Fibroblast of villous mesenchyme (primary cell): ENCODE measurements around the gene VPS16. TPM values are rescaled to one million over a fixed set of nuclear protein-coding genes. Genes with fewer than 3 reads are reported as not detected.

Experiments used
- DNase-seq: peaks from one replicate; pipeline ENCODE4 v3.0.0-alpha.2; 2010; ENCODE audit warnings: low read depth
- H3K4me3 ChIP-seq: 2 replicates; pipeline ENCODE4 v1.5.1; 2011; ENCODE audit warnings: low read depth, mild to moderate bottlenecking, low read length
- total RNA-seq: library from RNA; depleted of rRNA; stranded (reverse); fragments of >200 nt; gene quantifications from 2 replicates; pipeline ENCODE4 v1.2.3, GENCODE V29; 2012
- TF ChIP-seq, protein P1 (sequence below): IDR thresholded peaks from 2 replicates; pipeline ENCODE4 v1.5.1; 2012; ENCODE audit warnings: low read depth, mild to moderate bottlenecking, low read length; ENCODE audit not compliant: insufficient read depth

Gene VPS16
- total RNA-seq, 1 donor, result 51.0 TPM

- no peak for DNase-seq
- TF ChIP-seq, protein P1, sequence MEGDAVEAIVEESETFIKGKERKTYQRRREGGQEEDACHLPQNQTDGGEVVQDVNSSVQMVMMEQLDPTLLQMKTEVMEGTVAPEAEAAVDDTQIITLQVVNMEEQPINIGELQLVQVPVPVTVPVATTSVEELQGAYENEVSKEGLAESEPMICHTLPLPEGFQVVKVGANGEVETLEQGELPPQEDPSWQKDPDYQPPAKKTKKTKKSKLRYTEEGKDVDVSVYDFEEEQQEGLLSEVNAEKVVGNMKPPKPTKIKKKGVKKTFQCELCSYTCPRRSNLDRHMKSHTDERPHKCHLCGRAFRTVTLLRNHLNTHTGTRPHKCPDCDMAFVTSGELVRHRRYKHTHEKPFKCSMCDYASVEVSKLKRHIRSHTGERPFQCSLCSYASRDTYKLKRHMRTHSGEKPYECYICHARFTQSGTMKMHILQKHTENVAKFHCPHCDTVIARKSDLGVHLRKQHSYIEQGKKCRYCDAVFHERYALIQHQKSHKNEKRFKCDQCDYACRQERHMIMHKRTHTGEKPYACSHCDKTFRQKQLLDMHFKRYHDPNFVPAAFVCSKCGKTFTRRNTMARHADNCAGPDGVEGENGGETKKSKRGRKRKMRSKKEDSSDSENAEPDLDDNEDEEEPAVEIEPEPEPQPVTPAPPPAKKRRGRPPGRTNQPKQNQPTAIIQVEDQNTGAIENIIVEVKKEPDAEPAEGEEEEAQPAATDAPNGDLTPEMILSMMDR, result no peak
- H3K4me3 ChIP-seq, result no peak overlapping the region
Measured at GRCh38 chr20:2836035-2836434, 4.5 kb upstream of the VPS16 start.

DNA sequence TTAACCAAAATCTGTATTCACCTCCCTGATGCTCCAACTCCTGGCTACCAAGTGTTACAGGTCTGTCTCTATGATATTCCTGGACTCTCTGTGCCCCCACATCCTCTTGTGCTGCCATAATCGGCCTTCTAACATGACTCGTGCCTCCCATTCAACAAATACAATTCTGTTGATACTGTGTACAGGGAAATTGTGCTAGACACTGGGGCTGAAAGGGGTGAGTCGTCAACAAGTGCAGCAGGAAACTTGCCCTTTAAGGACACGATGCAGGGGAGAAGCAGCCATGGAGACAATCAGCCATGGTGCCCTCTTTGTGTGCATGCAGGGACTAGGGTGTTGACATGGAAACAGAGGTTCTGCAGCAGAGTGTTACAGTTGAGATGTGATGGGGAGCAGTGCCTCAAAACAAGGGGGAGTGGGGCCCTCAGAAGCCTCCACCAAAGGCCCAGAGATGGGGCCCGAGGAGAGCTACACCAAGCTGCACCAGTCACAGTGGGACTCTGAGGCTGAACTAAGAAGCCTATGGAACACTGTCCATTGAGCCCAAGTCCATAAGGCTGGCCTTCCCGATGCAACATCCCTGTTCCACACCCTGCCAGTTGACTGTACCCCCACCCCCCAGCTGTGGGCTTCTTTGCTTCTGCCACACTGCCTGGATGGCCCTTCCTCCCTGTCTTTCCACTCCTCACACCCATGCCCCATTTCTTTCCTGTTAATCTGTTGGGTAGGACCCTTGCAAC lies 3.2 kb upstream of the VPS16 start:
- H3K4me3 ChIP-seq, result no peak overlapping the region
- no peak for DNase-seq
- TF ChIP-seq, protein P1, result no peak

DNA sequence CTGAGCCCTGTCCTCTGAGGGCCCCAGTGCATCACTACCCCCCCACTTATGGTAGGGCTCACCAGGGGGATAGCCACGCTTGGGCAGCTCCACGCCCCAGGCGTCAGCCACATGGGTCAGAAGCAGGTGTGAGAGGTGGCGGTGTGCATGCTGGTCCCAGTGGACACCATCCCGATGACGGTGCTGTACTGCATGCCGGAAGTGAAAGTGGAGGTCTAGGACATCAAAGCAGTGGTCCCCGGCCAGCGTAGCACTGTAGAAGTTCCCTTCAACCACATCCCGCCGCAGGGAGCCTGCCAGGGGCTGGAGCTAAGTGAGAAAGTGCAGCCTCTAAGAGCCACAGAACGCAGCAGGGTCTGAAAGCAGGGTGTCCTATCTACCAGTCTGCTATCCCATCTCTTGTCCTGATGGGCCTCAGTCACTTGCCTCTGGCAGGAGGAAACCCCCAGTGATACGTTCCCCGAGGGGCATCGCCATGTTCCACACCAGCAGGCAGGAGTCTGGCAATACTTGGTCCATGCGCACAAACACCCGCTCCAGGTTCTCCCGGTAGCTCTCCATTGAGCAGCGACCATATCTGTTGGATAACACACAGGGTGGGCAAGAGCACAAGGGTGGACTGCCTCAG lies 2.3 kb upstream of the VPS16 start:
- TF ChIP-seq, protein P1, result no peak
- no peak for DNase-seq
- no peak overlapping the region for H3K4me3 ChIP-seq

DNA sequence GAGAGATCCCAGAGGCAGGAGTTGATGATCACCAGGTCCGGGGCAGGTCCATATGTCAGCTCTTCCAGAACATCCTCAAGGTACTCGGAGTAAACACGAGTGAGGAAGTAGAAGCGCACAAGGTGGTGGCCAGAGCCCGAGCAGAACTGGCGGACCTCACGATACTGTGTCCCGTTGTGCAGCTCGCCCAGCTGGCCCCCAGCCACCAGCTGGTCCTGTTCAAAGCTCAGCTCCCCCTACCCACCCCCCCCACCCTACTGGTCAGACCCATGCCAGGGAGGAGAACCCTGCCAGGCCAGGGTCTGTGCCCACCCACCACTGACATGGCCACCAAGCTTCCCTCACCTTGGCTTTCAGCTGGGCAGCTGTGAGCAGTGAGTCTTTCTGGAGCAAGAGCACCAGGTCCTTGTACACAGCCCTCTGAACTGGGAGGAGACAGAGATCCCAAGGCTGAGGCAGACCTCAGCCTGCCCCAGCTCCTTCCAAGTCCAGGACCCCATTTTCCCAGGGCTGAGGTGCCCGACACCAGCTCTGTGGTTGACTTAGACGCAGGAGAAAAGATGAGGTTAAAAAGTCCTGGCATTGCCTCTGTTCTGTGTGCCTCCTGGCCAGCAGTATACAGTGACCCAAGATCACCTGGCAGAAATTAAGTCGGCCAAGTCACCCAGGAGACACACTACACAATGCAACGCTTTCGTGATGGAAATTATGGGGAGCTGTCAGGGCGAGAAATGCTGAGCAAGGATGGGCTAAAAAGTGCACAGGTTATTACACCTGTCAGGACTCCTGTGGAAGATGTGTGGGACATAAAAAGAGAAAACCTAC lies 1.5 kb upstream of the VPS16 start:
- DNase-seq, result no peak
- TF ChIP-seq, protein P1, result no peak
- no peak overlapping the region for H3K4me3 ChIP-seq

DNA sequence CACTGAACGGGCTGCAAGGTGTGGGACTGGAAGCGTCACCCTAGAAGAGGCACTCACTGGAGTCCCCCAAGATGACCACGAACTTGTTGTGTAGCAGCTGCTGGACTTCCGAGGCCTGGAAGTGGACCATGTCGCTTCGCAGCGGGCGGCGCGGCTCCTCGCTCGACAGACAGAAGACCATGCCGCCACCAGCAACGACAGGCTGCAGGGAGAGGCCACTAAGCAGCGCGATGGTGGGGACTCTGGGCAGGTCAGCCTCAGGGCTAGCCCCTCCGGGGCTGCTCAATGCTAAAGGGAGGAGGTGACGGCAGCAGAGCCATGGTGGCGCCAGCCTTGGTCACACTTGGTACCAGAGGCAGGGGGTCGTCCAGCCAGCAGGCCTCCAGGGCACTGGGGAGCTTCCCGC lies 810 bp upstream of the VPS16 start:
- no peak for DNase-seq
- H3K4me3 ChIP-seq, result peak overlapping the region; percentile 92
- TF ChIP-seq, protein P1, result no peak

DNA sequence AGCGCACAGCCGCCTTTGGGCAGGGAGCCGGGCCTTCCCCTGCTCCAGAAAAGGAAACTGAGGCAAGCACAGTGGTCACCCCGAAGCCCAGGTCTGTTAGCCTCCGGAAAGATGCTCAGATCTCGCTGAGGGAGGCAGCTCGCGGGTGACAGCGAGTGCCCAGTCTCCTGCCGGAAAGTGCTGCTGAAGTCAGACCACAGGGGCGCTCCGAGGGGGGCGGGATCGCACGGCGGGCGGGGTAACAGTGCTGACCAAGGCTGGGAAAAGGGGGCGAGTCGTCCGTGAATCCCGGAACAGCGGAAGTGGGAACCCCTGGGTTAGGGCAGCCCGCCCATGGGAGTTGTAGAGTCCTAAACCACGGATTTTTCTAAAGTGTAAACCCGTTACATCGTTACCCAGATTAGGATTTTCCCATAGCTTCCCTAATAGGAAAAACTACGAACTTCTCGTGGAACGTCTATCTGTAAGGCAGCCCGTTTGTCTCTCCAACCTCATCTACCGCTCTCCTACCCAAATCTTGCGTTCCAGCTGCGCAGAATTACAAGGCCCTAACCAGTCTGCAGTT lies 504 bp downstream of the VPS16 start:
- peak overlapping the region; percentile 92 for H3K4me3 ChIP-seq
- DNase-seq, result peak; percentile 87
- TF ChIP-seq, protein P1, result no peak
